ENCODE results near the gene PRPF6.

The PRPF6 gene

DNA sequence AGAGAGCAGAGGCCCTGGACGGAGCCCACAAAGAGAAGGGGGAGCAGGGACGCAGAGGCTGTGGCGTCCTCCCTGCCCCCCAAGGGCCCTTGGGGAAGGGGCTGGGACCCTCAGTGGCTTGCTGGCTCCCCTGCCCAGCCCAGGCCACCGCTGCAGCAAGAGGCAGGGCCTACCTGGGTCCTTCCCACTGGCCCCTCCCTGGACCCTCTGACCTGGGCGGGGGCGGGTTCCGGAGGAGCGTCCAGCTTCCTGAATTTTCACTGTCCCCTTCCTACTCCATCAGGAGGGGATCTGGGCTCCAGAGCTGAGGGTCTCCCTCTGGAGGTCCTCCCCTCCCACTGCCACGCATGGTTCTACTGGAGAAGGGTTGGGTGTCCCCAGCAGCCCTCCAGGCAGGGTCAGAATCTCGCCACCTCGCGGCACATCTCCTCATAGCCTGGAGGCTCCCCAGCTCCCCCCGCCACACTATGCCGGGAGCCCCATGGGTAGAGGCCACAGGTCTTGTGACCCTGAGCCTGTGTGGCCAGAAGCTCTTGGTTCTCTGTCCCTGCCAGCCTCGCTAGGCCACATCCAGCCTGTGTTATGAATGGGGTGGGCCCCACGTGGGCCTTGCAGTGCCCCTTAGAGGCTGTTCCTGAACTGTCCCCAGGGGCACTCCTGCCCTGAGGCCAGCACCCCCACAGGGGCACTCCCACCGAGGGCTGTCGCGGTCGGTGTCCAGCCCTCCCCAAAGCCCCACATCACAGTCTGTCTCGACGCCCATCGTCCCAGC is 69.5 kb downstream of the PRPF6 start:
- DNase-seq = no peak

DNA sequence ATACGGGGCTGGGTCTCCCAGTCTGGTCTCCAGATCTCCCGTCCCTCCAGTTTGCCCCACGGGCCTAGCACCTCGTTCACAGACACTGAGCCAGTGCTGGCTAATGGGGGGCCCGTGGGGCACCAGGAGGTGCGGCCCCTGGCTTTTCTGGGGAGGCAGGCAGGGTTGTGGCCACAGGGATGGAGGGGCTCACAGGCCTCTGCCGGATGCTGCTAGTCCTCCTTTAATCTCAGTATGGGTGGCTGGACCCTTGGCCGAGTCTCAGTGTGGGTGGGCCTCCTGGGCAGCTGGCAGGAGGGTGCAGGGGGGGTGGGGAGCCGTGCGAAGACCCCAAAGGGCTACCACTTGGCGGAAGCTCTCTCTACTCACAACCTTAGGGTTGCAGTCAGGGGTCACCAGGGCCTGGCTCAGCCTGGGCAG is 70.1 kb downstream of the PRPF6 start:
- no peak for DNase-seq

DNA sequence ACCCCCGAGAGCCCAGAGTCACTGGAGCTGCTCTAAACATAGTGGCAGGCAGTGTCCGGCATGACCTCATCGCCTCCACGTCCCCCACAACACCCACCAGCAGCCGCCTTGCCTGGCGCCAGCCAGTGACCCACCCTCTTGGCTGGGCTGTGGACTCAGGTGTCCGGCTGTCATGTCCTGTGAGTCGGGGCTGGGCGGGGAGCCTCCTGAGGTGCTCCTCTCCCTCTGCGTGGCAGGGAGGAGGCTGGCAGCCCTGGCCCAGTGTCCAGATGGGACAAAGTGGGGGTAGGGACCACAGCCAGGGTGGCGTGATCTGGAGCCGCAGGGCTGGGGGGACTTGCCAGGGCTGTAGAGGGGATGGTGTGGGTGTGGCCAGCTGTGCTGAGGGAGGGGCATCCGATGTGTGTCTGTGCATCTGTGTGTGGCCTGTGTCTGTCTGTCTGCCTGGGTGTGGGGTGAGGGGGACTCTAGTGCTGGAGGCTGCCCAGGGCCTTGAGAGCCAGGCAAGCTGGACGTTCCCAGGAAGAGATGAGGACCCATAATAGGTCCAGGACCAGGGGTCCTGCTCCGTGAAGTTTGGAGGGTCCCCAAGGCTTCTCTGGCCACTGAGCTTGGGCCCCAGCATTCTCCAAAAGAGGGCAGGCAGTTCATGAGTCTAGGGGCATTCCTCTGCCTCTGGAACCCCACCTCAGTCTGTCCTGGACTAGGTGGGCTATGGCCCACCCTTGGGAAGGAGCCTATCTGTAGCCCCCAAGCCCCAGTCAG is 70.8 kb downstream of the PRPF6 start:
- DNase-seq = no peak

DNA sequence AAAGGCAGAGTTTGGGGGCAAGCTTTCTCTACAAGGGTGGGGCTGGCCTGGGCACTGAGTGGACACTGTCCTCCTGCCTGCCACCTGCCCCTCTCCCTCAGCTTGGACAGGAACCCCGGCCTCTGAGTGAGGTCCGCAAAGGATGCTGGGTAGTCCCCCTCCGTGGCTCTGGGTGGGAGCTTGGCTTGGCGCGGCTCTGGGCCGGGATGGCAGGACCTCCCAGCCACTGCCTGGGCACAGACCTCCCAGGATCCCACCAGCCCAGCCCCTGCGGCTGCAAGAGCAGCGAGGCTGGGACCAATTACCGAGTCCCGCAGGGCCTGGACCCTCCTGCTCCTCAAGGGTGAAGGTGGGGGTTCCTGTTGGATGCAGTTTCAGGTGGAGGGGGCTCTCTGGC is 71.4 kb downstream of the PRPF6 start:
- DNase-seq = no peak

DNA sequence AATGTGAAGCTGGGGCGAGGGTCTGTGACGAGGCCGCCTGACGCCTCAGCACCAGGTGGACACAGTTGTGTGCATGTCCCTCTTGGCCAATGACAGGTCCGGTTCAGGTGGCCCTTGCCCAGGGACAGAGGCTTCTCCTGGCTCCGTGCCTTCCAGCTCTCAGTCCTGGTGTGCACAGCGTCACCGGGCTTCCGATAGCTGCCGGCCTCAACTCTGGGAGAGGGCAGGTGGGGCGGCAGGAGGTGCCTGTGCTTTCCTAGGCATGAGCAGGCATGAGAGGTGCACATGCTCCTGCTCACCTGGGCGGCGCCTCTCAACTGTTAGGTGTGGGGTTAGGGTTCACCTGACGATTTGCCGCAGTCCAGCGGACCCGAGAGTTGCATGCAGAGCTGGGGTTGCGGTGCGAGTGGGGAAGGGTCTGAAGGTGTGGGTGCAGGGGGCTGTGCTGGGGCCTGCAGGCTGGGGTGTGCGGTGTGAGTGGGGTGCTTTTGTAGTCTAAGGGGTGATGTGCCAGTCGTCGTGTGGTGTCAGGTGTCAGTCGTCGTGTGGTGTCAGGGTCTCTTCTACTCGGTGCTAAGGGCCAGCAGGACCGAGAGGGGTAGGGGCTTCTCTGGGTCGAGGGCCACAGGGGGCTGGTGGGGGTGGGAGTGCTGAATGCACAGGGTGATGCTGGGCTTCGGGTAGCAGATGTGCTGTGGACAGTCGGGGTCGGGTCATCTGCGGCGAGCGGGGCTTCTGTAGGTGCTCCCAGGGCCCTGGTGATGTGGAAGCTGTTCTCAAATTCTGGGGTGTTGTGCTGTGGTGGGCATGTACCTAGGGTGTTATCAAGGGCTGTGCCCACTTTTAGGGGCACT is 72.3 kb downstream of the PRPF6 start:
- DNase-seq = no peak

DNA sequence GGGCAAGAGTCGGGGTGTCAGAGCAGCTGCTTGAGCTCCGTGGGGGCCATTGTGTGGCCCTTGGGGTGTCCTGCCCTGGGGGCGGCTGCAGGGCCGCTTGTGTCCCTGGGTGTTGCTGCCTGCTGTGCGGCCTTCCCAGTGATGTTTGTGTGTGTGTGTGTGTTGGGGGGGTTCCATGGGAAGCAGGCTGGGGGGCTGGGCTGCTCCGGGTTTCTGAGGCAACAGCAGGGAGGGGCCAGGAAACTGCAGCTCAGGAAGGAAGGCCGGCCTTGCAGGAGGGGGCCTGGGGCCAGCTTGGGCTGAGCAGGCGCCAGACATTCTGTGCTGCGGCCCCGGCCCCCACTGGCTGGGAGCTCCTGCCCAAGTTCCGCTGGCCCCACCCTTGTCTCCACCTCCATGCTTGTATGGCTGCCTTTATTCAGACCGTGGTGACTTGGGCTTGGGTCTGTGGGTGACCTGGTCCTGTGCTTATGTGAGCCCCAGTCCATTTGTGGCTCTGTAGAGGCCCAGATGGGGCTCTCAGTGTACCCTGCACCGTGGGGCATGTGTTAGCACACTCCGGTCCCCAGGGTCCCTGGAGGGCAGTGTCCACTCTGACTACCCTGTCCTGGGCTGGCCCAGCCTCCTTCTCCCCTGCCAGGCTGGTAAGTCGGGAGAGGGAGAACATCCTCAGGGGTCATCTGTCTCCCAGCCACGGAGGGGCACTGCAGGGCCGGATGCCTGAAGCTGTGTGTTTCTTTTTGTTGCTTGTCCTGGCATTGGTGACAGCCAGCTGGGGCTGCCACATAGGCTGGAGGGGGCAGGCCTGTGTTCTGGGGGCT is 73.1 kb downstream of the PRPF6 start:
- DNase-seq = no peak

DNA sequence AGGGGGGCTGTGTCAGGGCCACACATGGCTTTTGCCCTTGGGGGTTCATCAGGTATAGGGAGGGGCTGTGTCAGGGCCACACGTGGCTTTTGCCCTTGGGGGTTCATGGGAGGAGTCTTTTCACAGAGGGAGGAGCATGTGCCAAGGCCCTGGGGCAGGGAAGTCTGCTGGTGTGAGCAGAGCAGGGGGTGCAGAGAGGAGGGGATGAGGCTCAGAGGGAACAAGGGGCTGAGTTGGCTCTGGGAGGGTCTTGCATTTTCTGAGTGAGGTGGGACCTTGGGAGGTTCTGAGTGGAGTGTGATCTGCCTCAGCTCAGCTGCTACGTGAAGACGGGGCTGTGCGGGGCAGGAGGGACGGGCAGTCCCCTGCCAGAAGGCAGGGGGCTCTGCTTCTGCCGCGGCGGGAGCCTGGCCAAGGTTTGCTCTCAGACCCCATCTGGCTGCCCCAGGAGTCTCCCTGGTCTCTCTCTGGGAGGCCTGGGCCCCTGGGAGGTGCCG is 74.5 kb downstream of the PRPF6 start:
- no peak for DNase-seq

DNA sequence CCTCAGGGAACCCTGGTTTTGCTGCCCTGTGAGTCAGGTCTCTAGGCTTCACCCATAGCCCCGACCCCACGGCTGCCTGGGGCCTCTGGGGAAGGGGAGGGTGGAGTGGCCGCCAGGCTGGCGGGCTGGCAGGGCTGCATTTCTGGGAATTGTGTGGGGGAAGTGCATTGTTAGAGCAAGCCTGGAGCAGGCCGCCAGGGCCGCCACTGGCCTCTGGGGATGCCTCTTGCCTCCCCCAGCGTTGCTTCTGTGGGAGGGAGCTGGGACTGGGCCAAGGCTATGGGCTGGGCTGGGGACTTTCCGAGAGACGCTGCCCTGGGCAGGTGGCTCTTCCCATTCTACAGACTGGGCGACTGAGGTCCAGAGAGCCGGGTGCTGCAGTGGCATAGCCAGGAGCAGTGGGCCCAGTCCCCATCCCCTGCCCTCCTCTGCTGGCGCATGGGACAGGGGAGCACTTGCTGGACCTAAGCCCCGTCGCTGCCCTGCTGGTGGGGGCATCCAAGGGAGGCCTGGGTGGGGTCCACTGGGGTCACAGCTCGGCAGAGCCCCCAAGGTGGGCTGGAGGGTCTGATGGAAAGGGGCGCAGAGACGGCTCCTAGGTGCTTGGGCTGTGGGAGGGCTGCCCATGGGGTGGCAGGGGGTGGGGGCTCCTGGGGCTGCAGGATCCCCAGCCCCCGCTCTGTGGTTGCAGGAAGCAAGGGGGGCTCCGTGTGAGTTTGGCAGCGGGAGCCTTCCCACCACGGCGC is 75.1 kb downstream of the PRPF6 start:
- DNase-seq = no peak

DNA sequence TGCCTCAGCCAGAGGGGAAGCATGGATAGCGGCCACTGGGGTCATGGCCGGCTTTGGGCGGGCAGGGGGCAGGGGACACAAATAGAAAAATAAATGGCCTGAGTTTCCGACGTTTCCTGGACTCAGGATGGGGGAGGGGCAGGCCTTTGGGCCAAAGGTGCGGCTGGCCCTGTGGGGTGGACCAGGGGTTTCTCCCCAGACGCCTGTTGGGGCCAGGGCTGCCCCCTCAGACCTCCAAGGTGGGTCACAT is 75.6 kb downstream of the PRPF6 start:
- no peak for DNase-seq

DNA sequence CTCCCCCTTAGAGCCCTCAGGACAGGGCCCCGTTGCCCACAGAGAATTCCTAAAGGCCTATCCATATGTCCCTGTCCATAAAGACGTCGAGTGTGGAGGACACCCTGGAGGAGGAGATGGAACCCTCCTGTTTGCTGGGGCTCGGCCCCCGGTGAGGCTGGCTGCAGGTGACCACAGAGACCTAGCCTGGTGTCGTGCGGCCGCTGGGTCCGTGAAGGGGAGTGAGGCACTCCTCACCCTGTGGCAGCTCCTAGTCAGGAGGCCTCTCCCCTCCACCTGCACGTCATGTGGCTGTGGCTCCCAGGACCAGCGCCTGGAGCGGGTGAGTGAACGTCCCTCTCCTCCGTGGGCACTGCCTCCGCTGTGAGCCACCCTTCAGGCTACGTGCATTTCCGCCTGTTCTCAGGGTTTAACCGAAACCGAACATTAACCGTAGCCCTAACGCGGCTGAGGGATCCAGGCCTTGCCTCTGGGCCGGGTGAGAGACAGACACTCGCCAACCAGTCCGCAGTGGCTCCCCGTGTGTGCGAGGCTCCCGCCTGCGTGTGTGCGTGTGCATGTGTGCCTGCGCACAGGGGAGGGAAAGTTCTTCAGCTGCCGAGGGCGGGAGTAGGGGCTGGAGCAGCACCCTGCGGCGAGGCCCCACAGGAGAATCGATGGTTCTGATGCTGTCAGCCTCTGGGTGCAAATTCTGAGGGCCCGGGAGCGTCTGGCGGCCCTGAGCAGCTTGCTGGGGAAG is 76.1 kb downstream of the PRPF6 start:
- DNase-seq = no peak

DNA sequence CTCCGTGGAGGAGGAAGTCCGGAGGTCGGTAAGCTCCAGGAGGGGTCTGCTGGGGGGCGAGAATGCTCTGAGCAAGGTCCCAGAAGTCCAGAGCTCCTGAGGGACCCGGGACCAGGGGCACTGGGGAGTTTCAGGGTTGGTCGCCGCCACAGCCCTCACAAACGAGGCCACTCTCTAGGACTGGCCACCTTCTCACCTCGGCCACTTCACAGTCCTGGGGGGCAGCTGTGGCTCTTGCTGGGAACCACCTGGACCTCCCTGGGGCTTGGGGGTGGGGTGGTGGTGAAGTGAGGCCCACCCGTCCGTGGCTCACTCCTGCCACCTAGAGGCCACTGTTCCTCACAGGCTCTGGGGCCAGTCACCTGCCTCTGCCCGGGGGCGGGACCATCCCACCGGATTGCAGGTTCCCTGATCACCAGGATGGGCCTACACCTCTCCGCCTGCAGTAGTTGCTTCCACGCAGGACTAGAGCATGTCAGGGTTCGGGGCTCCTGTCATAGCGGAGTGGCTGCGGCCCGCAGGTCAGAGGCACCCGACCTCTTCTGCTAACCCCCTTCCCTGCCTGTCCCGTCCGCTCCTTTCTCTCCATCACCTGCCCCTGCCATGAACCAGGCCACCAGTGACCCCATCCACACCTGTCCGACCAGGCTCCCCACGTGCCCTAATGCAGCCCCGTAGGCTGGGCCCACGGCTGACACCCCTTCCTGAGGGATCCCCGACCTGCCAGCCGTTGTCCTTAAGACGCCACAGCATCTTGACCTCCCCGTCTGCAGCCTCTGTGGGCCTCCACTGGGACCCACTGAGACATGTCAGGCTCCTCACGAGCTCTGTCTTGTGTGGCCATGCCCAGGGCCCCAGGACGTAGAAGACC is 76.9 kb downstream of the PRPF6 start:
- DNase-seq = peak; percentile 71

DNA sequence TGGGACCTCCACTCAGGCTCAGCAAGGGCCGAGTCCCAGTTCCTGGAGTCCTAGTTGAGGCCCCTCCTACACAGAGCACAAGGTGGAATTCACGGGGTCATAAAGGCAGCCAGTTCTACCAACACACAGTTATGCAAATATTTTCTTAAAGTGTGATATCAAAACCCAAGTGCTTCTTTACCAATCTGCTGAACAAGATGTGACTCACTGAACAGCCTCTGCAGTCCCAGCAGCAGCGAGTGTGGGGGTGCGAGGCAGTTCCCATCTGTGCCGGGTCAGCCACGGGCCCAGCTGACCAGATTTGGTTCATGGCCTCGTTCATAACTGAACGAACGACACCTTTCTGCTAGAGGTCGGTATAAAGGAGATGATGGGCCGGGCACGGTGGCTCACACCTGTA is 77.6 kb downstream of the PRPF6 start:
- no peak for DNase-seq

DNA sequence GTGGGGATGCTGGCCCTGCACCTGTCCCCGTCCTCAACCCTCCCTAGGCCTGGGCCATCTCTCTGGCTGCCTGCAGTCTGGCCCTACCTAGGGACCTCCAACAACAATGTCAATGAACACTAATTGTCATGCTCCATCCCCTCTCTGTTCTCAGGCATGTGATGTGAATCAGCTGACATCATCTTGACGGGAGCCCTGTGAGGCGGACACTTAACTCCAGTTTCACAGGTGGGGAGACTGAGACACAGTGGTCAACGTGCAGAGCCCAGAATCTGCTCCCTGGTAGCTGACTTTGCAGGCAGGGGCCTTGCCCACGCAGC is 81.3 kb downstream of the PRPF6 start:
- DNase-seq = no peak

DNA sequence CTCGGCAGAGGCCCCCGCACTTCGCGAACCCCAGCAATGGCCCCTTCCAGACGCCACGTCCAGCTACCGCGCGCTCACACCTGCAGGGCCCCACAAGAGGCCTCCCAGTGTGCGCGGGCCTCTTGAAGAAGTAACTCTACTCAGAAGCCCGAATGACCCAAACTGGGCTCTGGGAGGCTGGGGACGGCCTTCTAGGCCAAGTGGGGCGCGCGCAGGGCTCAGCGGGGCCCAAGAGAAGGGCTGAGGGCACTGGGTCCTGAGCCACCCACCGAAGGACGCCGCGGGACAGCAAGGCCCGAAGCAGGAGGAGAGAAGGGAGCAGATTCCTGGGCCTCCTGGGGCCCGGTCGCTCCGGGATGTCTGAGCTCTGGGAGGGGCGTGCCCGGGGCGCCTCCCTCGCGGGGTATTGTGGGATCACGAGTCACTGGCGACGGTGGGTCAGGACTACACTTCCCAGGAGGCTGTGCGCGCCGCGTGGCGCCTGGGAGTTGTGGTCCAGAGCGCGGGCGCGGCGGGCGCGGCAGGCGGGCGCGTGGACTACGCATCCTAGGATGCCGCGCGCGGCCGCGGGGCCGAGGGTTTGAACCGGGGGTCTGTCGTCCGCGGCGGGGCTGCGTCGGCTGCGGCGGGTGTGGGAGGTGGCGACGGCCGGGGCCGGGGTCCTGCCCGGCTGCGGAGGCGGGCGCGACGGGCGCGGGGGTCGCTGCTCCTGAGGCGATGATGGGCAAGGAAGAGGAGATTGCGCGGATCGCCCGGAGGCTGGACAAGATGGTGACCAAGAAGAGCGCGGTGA is 81.9 kb downstream of the PRPF6 start, which contains the start of gene TCEA2:
Gene TCEA2 (plus strand): TSS at position 603 of the 793 bp plus-strand sequence. CDS start 115 bp downstream, at position 718.
- peak; percentile 86 for DNase-seq

DNA sequence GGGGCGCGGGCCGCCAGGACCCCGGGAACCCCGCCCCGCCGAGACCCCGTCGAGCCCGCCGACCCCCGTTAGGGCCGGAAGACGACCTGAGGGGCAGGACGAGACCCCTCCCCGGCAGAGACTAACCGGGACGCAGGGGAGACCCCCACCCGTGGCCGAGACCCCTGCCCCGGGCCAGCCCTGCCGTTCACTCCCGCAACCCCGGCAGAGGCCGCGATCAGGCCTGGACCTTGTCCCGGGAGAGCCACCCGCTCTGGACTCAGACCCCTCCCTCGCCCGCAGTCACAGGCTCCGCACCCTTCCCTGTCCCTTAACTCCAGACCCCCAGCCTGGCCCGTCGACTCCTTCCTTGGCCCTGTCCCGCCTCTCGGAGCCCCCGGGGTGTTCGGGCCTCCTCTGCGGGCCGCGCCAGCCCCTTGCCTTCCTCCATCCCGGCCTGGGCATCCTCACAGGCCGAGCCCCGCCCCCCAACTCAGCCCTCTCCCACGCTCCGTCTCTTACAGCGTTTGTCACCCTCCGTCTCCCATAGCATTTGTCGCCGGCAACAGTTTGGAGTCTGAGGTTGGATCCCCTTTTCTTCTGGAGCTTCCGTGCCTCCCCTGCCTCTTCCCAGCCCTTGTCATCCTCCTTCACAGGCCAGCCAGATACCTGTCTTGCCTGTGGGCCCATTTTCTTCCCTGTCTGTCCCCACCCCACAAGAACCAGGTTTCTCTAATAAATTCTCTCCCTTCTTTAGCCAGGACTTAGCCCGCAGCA is 82.6 kb downstream of the PRPF6 start:
- no peak for DNase-seq

DNA sequence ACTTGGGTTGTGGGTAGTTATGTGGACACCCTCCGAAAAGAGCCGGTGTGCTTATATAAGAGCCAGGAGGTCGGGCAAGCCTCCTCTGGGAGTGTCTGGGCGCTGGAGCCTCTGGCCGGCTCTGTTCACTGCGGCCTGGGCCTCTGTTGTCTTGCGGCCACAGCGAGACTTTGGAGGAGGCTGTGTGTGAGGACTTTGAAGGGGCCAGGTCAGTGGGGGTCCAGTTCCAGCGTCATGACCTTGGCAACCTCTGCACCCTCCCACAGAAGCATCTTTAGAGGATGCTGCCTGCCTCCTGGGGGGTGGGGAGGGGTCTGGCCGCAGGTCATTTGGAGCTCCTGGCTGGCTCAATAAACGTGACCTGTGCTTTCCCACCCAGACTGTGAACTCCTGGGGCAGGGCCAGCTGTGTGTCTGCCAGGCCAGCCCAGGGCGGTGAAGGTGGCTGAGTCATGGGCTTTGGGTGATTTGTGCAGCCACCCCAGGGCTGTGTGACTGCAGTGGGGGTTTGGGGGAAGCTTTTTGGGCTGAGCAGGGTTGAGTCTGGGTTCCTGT is 83.3 kb downstream of the PRPF6 start:
- no peak for DNase-seq

DNA sequence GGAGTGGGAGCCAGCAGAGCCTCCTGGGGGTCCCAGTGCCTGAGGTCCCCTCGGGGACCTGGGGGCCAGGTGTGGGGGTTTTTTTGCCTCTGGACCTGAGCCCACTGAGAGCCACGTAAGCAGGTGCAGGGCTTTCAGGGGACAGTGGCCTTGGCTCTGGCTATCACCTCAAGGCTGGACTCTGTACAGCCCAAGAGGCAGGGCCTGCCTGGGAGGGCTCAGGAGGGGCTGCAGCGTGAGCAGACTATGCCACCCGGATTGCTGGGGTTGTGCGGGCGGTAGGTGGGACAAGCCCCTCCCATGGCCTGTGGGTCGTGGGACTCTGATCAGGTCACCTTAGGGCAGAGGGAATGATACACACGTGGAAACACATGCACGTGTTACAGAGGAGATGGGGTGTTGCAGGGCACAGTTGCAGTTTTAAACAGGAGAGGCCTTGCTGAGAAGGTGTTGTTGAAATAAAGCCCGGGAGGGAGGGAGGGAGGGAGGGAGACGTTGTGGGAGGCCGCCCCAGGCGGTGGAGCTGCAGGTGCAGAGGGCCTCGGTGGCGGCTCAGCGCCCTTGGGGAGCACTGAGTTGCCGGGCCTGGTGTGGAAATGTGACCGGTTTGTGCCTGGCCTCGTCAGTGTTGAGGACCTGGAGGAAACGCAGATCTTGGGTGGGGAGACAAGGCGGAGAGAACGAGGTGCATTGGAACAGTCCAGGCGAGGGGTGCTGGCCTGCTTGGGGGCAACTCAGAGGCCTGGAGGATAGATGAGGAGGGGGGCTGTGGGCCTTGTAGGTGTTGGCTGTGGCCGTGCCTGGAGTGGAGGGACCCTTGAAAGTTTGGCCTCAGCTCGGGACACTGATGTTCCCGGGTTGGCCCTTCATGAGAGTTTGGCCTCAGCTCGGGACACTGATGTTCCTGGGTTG is 84.4 kb downstream of the PRPF6 start:
- no peak for DNase-seq
